IMR-90 (cell line): ENCODE data around the gene IZUMO4. TPM values are rescaled to one million over a fixed set of nuclear protein-coding genes. Genes with fewer than 3 reads are reported as not detected.

Experiments
- ATAC-seq: fragments of 200-7000 bp; cut with Tn5 transposase; 2 replicates; pipeline ENCODE4 v1.9.1; 2020; ENCODE audit warnings: low read depth, mild to moderate bottlenecking, moderate library complexity
- BruUV-seq: library from RNA; stranded (reverse); fragments of 400-500 nt; replicated peaks from 2 replicates; lab custom pipeline; 2021; lab: Mats Ljungman, UMichigan
- CTCF ChIA-PET: fragments of 300-600 bp; formaldehyde crosslinking; extraction: SDS; loops from one replicate; lab custom pipeline; 2021; ENCODE audit warnings: antibody characterized with exemption; lab: Yijun Ruan, JAX
- POLR2A ChIA-PET: fragments of 300-600 bp; sonication (Branson Sonifier 250); formaldehyde crosslinking; loops from one replicate; lab custom pipeline; 2022; ENCODE audit warnings: antibody characterized with exemption; ENCODE audit not compliant: unreplicated experiment; lab: Charles Lee
- DNase-seq: peaks from one replicate; pipeline ENCODE4 v3.0.0; 2013
- H2AFZ ChIP-seq: replicated peaks from 2 replicates; pipeline ENCODE3; 2013; ENCODE audit warnings: low read length, mild to moderate bottlenecking; ENCODE audit not compliant: poor library complexity
- H2AK5ac ChIP-seq: 2 replicates; pipeline ENCODE4 v1.6.1; 2013; ENCODE audit warnings: low read depth, low read length, inconsistent platforms
- H2AK9ac ChIP-seq: replicated peaks from 2 replicates; pipeline ENCODE3; 2013; ENCODE audit warnings: mild to moderate bottlenecking, low read depth, low read length, moderate library complexity; ENCODE audit not compliant: poor library complexity
- H2BK120ac ChIP-seq: 2 replicates; pipeline ENCODE4 v1.6.1; 2013; ENCODE audit warnings: low read depth, low read length, inconsistent platforms
- H2BK15ac ChIP-seq: 3 replicates; pipeline ENCODE4 v1.6.1; 2013; ENCODE audit warnings: low read depth, low read length, inconsistent platforms
- H2BK20ac ChIP-seq: 2 replicates; pipeline ENCODE4 v1.6.1; 2013; ENCODE audit warnings: low read depth, mild to moderate bottlenecking, inconsistent platforms, low read length, moderate library complexity
- H2BK5ac ChIP-seq: 2 replicates; pipeline ENCODE4 v1.6.1; 2013; ENCODE audit warnings: mild to moderate bottlenecking, low read depth, low read length, inconsistent platforms; ENCODE audit not compliant: poor library complexity, severe bottlenecking
- H3K14ac ChIP-seq: replicated peaks from 2 replicates; pipeline ENCODE4 v1.6.1; 2013; ENCODE audit warnings: low read depth, low read length, inconsistent platforms
- H3K18ac ChIP-seq: 2 replicates; pipeline ENCODE4 v1.6.1; 2013; ENCODE audit warnings: low read depth, low read length, control low read depth
- H3K23ac ChIP-seq: 2 replicates; pipeline ENCODE4 v1.6.1; 2013; ENCODE audit warnings: low read depth, low read length, inconsistent platforms
- H3K27ac ChIP-seq: 2 replicates; pipeline ENCODE4 v1.5.1; 2013; ENCODE audit warnings: mild to moderate bottlenecking, control low read depth, low read length; ENCODE audit not compliant: insufficient read depth
- H3K27me3 ChIP-seq: 2 replicates; pipeline ENCODE4 v1.6.1; 2013; ENCODE audit warnings: low read length; ENCODE audit not compliant: control insufficient read depth, insufficient read depth
- H3K36me3 ChIP-seq: 2 replicates; pipeline ENCODE4 v1.6.1; 2013; ENCODE audit warnings: low read length, mixed read lengths; ENCODE audit not compliant: control insufficient read depth, insufficient read depth
- H3K4ac ChIP-seq: 2 replicates; pipeline ENCODE4 v1.6.1; 2013; ENCODE audit warnings: low read depth, low read length, inconsistent platforms
- H3K4me1 ChIP-seq: 2 replicates; pipeline ENCODE4 v1.6.1; 2013; ENCODE audit warnings: low read length, mixed read lengths; ENCODE audit not compliant: control insufficient read depth, insufficient read depth
- H3K4me2 ChIP-seq: 2 replicates; pipeline ENCODE4 v1.6.1; 2013; ENCODE audit warnings: low read depth, mild to moderate bottlenecking, control low read depth, low read length, moderate library complexity
- H3K4me3 ChIP-seq: 2 replicates; pipeline ENCODE4 v1.5.1; 2013; ENCODE audit warnings: low read depth, mild to moderate bottlenecking, control low read depth, low read length, moderate library complexity; ENCODE audit not compliant: insufficient read depth
- H3K56ac ChIP-seq: 2 replicates; pipeline ENCODE4 v1.6.1; 2013; ENCODE audit warnings: low read length, inconsistent platforms; ENCODE audit not compliant: insufficient read depth; ENCODE audit errors: extremely low read depth
- H3K79me1 ChIP-seq, 2 experiments: 2 replicates each; pipeline ENCODE4 v1.6.1; 2013; ENCODE audit warnings: low read length in 2 of 2, inconsistent platforms in 1 of 2, low read depth in 1 of 2
- H3K9ac ChIP-seq: 2 replicates; pipeline ENCODE4 v1.6.1; 2013; ENCODE audit warnings: low read depth, low read length, control low read depth
- H3K9me1 ChIP-seq: 2 replicates; pipeline ENCODE4 v1.6.1; 2013; ENCODE audit warnings: low read length, inconsistent platforms; ENCODE audit not compliant: insufficient read depth
- H3K9me3 ChIP-seq: 2 replicates; pipeline ENCODE4 v1.6.1; 2013; ENCODE audit warnings: low read length; ENCODE audit not compliant: control insufficient read depth, insufficient read depth
- H4K20me1 ChIP-seq: 2 replicates; pipeline ENCODE4 v1.6.1; 2013; ENCODE audit warnings: low read length, inconsistent platforms; ENCODE audit not compliant: insufficient read depth
- H4K5ac ChIP-seq: 2 replicates; pipeline ENCODE4 v1.6.1; 2013; ENCODE audit warnings: mild to moderate bottlenecking, low read depth, low read length, control low read depth
- H4K8ac ChIP-seq, 2 experiments: 2 replicates each; pipeline ENCODE4 v1.6.1; 2013; ENCODE audit warnings: low read depth in 2 of 2, low read length in 2 of 2, control low read depth in 1 of 2, inconsistent platforms in 1 of 2
- H4K91ac ChIP-seq: 2 replicates; pipeline ENCODE4 v1.6.1; 2013; ENCODE audit warnings: low read depth, low read length, inconsistent platforms; ENCODE audit not compliant: insufficient read depth
- MXI1 ChIP-seq: IDR thresholded peaks from 2 replicates; pipeline ENCODE4 v1.6.1; 2012; ENCODE audit warnings: low read depth, mild to moderate bottlenecking, low read length, moderate library complexity, borderline replicate concordance
- RAD21 ChIP-seq: IDR thresholded peaks from 2 replicates; pipeline ENCODE4 v1.6.1; 2012; ENCODE audit warnings: low read length, improper control_type of control experiment
- WGBS, 2 experiments: methylation state at CpG; one replicate each; pipeline versions ENCODE4 v1.1.5 to v1.1.7; 2013; ENCODE audit warnings: missing lambda C conversion rate in 2 of 2; ENCODE audit not compliant: insufficient read length in 1 of 2; ENCODE audit errors: extremely low coverage in 2 of 2; 5-methylcytosine and 5-hydroxymethylcytosine counted together
- dilution Hi-C: fragments of 300-500 bp; cut with HindIII; formaldehyde crosslinking; loops from one replicate; pipeline ENCODE4 v1.14.3; 2018; ENCODE audit warnings: low sequenced_read_pairs; ENCODE audit not compliant: unreplicated experiment
- in situ Hi-C: fragments of 300-500 bp; cut with MboI; formaldehyde crosslinking; loops from 3 replicates; pipeline ENCODE4 v1.14.3; 2019; ENCODE audit warnings: low sequenced_read_pairs, inconsistent platforms, mixed read lengths
- intact Hi-C: fragments of 100-400 bp; cut with micrococcal nuclease; formaldehyde crosslinking; loops from 2 replicates; pipeline ENCODE4 v1.10.0; 2022
- polyA plus RNA-seq, 3 experiments: library from polyadenylated mRNA; depleted of rRNA; stranded (reverse); fragments of >200 nt; gene quantifications; 2 replicates each; pipeline ENCODE4 v1.2.3, GENCODE V29; 2012; ENCODE audit warnings: low replicate concordance in 1 of 3
- total RNA-seq: library from RNA; depleted of rRNA; stranded (reverse); fragments of >200 nt; gene quantifications from 2 replicates; pipeline ENCODE4 v1.2.3, GENCODE V29; 2012

Gene IZUMO4
- total and polyA plus RNA-seq, 2 of the 4 experiments (the other 2 are of a cell fraction): 0.72 to 2.8 TPM

GRCh38 chr19:2140138-2140569, 43.4 kb downstream of the IZUMO4 start:
- H4K91ac ChIP-seq: no peak overlapping the region
- in situ Hi-C loops: no loop called here
- H4K5ac ChIP-seq: no peak overlapping the region
- H3K56ac ChIP-seq: no peak overlapping the region
- no peak overlapping the region for H3K4ac ChIP-seq
- peaks cover 38% of the 10 kb centered on the region for H3K36me3 ChIP-seq
- no peak overlapping the region for H2AK5ac ChIP-seq
- POLR2A ChIA-PET: no interaction called here
- no peaks in the 10 kb centered on the region for H3K9me3 ChIP-seq
- no peak for DNase-seq
- no peaks in the 10 kb centered on the region for H3K4me1 ChIP-seq
- no peak overlapping the region for H3K23ac ChIP-seq
- no peak overlapping the region for H2AK9ac ChIP-seq
- H3K14ac ChIP-seq: no peak overlapping the region
- TF ChIP-seq RAD21 (no peak), MXI1 (no peak)
- H2BK20ac ChIP-seq: no peak overlapping the region
- H3K4me2 ChIP-seq: no peak overlapping the region
- no peak overlapping the region for H3K27ac ChIP-seq
- CTCF ChIA-PET: no interaction called here
- H2AFZ ChIP-seq: no peak overlapping the region
- H3K27me3 ChIP-seq: no peaks in the 10 kb centered on the region
- peaks cover 13 to 50% of the 10 kb centered on the region in 2 experiments for H3K79me1 ChIP-seq
- peaks cover 97% of the 10 kb centered on the region for H4K20me1 ChIP-seq
- no TSS peak for BruUV-seq
- H3K9me1 ChIP-seq: 0 out of 2 replicates have a peak, but pooled peaks cover under 1% of the 10 kb centered on the region
- no peak overlapping the region for H4K8ac ChIP-seq
- no peak overlapping the region for H3K18ac ChIP-seq
- no peak overlapping the region for H3K4me3 ChIP-seq
- 90% methylated on average over 12 of the region's 14 CpGs; no CpG with 5 or more reads in 1 of the 2 experiments for WGBS, 2 experiments
- dilution Hi-C loops: no loop called here
- ATAC-seq: no peak
- no peak overlapping the region for H2BK15ac ChIP-seq
- no peak overlapping the region for H2BK5ac ChIP-seq
- intact Hi-C loops: no loop called here
- H2BK120ac ChIP-seq: no peak overlapping the region
- H3K9ac ChIP-seq: no peak overlapping the region
